ENCODE results near the gene RCSD1.

DNA sequence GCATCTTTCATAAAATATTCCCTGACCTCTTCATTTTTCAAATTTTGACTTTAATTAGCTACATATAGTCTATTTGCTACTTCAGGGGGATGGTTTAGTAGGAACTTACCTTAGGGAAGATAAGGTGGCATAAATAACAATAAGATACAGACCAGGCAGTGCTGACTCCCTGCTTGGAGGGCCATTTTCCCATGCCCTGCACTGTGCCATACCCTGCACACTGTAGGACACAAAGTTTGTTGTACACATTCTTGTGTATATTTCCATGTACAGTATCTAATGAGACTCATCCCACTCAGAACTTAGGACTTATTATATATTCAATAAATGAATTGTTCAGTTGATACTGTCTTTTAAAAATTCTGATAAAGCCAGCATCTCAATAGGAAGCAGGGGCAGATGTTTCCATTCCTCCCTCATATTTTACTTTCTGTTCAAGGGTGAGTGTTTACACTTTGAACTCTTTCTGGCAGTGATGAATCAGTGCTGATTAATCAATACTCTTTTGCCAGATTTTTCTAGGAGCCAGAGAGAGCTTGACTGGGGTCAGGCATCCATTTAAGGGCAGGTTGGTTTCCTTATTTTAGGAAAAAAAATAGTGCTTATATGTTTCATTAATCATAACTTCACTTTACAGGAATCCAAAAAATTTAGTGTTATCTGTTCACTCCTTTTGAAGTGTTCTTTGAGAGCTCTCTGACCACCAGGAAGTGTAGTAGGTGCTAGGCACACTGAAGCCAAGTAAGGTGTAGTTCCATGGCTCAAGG, 122.4 kb downstream of the RCSD1 start:
- no peak for TF ChIP-seq POLR2A (IDR thresholded peaks at IDR 0.05)
- TF ChIP-seq, protein P1, sequence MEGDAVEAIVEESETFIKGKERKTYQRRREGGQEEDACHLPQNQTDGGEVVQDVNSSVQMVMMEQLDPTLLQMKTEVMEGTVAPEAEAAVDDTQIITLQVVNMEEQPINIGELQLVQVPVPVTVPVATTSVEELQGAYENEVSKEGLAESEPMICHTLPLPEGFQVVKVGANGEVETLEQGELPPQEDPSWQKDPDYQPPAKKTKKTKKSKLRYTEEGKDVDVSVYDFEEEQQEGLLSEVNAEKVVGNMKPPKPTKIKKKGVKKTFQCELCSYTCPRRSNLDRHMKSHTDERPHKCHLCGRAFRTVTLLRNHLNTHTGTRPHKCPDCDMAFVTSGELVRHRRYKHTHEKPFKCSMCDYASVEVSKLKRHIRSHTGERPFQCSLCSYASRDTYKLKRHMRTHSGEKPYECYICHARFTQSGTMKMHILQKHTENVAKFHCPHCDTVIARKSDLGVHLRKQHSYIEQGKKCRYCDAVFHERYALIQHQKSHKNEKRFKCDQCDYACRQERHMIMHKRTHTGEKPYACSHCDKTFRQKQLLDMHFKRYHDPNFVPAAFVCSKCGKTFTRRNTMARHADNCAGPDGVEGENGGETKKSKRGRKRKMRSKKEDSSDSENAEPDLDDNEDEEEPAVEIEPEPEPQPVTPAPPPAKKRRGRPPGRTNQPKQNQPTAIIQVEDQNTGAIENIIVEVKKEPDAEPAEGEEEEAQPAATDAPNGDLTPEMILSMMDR (IDR thresholded peaks at IDR 0.05): no peak

Data from testis (tissue), 2 donors.